ENCODE data around the gene NKAIN1.
"Not testable (repeated sequence)": the region's sequence is repeated elsewhere in the genome, so short reads cannot be mapped to it uniquely, and the experiment has no call there.

The NKAIN1 gene

DNA sequence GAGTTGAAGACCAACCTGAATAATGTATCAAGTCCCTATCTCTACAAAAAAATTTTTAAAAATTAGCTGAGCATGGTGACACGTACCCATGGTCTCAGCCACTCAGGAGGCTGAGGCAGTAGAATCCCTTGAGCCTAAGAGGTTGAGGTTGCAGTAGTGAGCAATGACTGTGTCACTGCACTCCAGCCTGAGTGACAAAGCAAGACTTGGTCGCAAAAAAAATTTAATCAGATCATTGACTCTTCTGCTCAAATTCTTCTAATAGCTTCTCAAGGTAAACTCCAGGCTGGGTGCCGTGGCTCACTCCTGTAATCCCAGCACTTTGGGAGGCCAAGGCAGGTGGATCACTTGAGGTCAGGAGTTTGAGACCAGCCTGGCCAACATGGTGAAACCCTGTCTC, 88.3 kb downstream of the NKAIN1 start:
- DNase-seq: no peak

DNA sequence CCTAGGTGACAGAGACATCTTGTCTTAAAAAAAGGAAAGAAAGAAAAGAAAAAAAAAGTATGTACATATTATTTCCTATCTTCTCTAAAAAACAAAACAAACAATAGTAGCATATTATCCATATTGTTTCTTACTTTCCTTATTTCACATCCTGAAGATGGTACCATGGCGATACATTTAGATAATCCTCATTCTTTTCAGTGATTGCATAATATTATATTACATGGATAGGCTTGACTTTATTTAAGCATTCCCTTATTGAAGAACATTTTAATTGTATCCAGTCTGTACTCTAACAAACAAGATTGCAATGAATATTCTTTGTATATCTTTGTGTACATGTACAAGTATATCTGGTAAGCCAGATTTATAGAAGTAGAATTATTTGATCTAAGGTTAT, 91.3 kb downstream of the NKAIN1 start:
- DNase-seq: no peak

DNA sequence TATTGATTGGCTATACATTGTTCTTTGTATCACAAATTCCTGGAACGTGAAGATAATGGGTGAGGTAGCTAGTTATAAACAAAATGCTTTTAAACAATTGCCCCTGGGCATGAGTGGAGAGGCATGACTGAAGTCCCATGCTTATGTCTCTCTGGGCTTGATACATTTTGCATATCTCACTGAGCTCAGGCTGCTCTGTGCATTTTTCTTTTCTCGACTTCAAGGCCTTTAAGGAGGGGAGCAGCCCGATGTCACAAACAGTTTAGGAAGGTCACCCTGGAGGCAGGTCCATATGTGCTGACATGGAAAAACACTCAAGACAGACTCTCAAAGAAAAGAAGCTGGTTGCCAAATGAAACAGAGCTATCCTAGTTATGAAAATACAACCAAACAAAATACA, 94.0 kb downstream of the NKAIN1 start:
- DNase-seq: no peak

DNA sequence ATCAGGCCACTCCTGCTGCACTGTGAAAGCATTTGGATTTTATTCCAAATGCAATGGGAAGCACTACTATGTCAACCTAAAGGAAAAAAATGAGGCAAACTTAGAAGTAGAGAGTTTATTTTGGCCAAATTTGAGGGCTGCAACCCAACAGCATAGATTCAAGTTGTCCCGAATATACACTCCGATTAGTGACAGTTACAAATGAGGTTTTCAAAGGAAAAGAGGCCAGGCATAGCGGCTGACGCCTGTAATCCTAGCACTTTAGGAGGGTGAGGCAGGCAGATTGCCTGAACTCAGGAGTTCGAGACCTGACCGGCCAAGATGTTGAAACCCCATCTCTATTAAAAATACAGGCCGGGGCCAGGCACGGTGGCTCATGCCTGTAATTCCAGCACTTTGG, 95.2 kb downstream of the NKAIN1 start:
- DNase-seq: no peak

DNA sequence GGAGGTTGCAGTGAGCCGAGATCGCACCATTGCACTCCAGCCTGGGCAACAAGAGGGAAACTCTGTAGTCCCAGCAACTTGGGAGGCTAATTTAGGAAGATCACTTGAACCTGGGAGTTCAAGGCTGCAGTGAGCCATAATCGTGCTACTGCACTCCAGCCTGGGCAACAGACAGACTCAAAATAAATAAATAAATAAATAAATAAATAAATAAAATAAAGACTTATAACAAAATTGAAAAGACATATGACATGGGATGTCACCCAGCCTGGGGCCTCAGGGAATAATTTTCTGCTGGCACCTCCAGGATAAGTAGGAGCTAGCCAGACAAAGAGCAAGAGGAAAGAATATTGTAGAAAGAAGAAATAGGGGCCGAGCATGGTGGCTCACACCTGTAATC, 96.2 kb downstream of the NKAIN1 start:
- DNase-seq: no peak

DNA sequence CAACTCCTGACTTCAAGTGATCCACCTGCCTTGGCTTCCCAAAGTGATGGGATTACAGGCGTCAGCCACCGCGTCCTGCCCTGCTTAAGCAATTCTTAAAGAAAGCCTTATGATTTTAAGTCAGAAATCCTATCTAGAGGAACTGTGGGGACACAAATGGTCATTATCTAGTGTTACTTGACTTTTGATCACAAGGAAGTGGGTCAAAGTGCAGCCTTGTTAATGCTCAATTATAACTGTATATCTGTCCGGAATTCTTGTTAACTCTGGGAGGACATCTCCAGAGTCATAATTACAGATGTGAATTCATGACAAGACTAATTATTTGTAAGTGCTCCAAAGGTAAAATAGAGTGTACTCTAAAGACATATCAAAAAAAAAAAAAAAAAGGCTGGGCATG, 97.3 kb downstream of the NKAIN1 start:
- DNase-seq: no peak

DNA sequence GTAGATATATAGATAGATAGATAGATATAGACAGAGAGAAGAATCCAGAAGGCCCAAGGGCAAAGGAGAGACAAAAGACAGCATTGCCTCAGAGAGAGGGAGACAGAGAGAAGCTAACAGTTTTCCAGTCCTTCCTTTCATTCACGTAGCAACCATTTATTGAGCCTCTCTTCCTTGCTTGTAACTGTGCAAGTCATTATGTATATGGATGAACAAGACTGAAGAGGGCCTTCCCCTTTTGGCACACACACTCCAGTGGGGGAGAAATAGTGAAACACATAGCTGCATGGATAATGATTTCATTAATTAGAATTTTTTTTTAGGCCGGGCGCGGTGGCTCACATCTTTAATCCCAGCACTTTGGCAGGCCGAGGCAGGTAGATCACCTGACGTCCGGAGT, 99.4 kb downstream of the NKAIN1 start:
- no peak for DNase-seq

DNA sequence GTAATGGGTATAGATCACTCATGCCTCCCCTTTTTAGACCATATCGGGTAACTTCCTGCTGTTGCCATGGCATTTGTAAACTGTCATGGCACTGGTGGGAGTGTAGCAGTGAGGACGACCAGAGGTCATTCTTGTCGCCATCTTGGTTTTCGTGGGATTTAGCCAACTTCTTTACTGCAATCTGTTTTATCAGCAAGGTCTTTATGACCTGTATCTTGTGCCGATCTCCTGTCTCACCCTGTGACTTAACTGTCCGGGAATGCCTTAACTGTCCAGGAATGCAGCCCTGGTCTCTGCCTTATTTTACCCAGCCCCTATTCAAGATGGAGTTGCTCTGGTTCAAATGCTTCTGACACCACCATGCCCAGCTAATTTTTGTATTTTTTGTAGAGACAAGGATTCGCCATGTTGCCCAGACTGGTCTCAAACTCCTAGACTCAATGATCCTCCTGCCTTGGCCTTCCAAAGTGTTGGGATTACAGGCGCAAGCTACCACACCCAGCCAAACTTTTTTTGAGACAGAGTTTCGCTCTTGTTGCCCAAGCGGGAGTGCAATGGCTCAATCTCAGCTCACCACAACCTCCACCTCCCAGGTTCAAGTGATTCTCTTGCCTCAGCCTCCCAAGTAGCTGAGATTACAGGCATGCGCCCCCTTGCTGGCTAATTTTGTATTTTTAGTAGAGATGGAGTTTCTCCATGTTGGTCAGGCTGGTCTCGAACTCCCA, 100.7 kb downstream of the NKAIN1 start:
- not testable (repeated sequence) for DNase-seq

DNA sequence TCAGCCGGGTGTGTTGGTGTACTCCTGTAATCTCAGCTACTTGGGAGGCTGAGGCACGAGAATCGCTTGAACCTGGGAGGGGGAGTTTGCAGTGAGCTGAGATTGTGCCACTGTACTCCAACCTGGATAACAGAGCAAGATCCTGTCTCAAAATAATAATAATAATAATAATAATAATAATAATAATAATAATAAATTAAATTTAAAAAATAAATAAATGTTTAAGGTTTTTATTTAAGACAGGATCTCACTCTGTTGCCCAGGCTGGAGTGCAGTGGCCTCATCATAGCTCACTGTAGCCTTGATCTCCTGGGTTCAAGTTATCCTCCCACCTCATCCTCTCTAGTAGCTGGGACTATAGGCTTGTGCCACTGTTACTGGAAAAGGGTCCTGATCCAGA, 101.8 kb downstream of the NKAIN1 start:
- not testable (repeated sequence) for DNase-seq

DNA sequence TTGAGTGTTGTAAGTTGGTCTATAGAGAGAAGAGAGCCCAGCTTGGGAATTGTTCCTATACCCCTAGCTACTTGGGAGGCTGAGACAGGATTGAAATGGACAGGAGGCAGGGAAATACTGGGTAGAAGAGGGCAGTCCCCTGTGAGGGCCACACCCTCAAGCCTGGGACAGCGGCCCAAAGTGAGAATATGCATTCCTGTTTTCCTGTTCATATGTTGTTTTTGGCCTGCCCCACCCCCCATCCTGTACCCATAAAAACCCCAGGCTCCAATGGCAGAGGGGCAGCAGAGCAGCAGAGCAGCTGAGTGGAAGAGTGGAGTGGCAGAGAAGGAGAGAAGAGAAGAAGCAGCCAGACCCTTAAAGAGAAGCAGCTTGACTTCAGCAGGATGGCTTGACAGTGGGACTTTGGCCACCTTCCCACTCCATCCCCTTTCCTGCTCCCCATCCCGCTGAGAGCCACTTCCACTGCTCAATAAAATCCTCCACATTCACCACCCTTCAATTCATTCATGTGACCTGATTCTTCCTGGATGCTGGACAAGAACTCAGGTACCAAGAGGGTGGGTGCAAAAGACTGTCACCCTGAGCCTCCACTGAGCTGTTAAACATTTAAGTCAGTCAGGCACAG, 103.6 kb downstream of the NKAIN1 start:
- no peak for DNase-seq

DNA sequence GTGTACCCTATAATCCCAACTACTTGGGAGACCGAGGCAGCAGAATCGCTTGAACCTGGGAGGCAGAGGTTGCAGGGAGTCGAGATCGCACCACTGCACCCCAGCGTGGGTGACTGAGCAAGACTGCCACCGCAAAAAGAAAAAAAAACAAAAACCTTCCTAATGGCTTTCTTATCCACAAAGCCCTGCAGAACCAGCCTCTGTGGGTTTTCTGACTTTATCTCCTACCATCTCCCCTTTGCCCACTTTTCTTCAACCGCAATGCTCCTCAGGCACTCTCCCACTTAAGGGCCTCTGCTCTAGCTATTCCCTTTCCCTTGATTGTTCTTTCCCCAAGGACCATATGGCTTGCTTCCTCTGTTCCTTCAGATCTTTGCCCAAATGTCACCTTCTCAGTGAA, 106.3 kb downstream of the NKAIN1 start:
- no peak for DNase-seq
